Metanephros (tissue), 1 donor: Measurements from ENCODE around the gene ZFAND2A. TPM values are rescaled to one million over a fixed set of nuclear protein-coding genes. Genes with fewer than 3 reads are reported as not detected.

Source experiments
- total RNA-seq: library from RNA; depleted of rRNA; stranded (reverse); fragments of >200 nt; gene quantifications from one replicate; pipeline ENCODE4 v1.2.3, GENCODE V29; 2014

The ZFAND2A gene
- total RNA-seq = 23.1 TPM

GRCh38 chr7:1159891-1160669 lies at the start of gene ZFAND2A:
ZFAND2A (minus strand) TSS chr7:1160196; CDS start chr7:1158212, 1,984 bp downstream.

Other genes starting within 250 kb of the ZFAND2A start
- 18.6 TPM for gene ADAP1, start 205.5 kb downstream of the ZFAND2A start, total RNA-seq
- 11.7 TPM for gene COX19, start 184.6 kb downstream of the ZFAND2A start, total RNA-seq
- gene CYP2W1, start 177.0 kb downstream of the ZFAND2A start, total RNA-seq = 3.0 TPM
- gene GPR146, start 115.7 kb downstream of the ZFAND2A start, total RNA-seq = 13.1 TPM
- gene GPER1, start 72.1 kb downstream of the ZFAND2A start, total RNA-seq = 6.0 TPM
- 7.5 TPM for gene UNCX, start 72.7 kb upstream of the ZFAND2A start, total RNA-seq